WTC11 (cell line): ENCODE measurements around the gene INSC. TPM values are rescaled to one million over a fixed set of nuclear protein-coding genes. Genes with fewer than 3 reads are reported as not detected.

Experiments used
- ATAC-seq: fragments of 200-7000 bp; cut with Tn5 transposase; 2 replicates; pipeline ENCODE4 v1.10.0; 2021; ENCODE audit warnings: mild to moderate bottlenecking, moderate library complexity
- CTCF ChIA-PET: fragments of 300-600 bp; sonication (Branson Sonifier 250); formaldehyde crosslinking; loops from one replicate; lab custom pipeline; 2021; ENCODE audit warnings: antibody characterized with exemption; lab: Charles Lee
- POLR2A ChIA-PET: fragments of 350-600 bp; sonication (Branson Sonifier 250); formaldehyde crosslinking; loops from one replicate; lab custom pipeline; 2021; ENCODE audit warnings: antibody characterized with exemption; lab: Charles Lee
- DNase-seq: peaks from one replicate; pipeline ENCODE4 v3.0.0; 2021; ENCODE audit warnings: low spot score
- H3K27ac Mint-ChIP-seq: 2 replicates; pipeline ENCODE4 v1.8.0; 2021; ENCODE audit warnings: mixed read lengths
- H3K27me3 Mint-ChIP-seq: 2 replicates; pipeline ENCODE4 v1.8.0; 2021; ENCODE audit warnings: low read depth, mild to moderate bottlenecking, moderate library complexity, mixed read lengths
- H3K36me3 Mint-ChIP-seq: 2 replicates; pipeline ENCODE4 v1.8.0; 2021; ENCODE audit warnings: mixed read lengths
- H3K4me1 Mint-ChIP-seq: 2 replicates; pipeline ENCODE4 v1.8.0; 2022; ENCODE audit warnings: mixed read lengths
- H3K4me3 Mint-ChIP-seq: 2 replicates; pipeline ENCODE4 v1.8.0; 2021; ENCODE audit warnings: mild to moderate bottlenecking, moderate library complexity, mixed read lengths
- H3K9me3 Mint-ChIP-seq: 2 replicates; pipeline ENCODE4 v1.8.0; 2021; ENCODE audit warnings: mixed read lengths
- ATF3 ChIP-seq: sonication (generic); formaldehyde crosslinking; conservative IDR thresholded peaks from 2 replicates; pipeline ENCODE4 v1.8.1; 2022; ENCODE audit warnings: mild to moderate bottlenecking, missing genetic modification reagents
- ATF6 ChIP-seq: sonication (generic); formaldehyde crosslinking; IDR thresholded peaks from 2 replicates; pipeline ENCODE4 v1.8.1; 2023; ENCODE audit warnings: mild to moderate bottlenecking, missing genetic modification reagents
- FOXJ3 ChIP-seq: sonication (generic); formaldehyde crosslinking; IDR thresholded peaks from 2 replicates; pipeline ENCODE4 v1.9.0; 2021; ENCODE audit warnings: missing genetic modification reagents, mild to moderate bottlenecking, borderline replicate concordance
- FOXK1 ChIP-seq: sonication (generic); formaldehyde crosslinking; IDR thresholded peaks from 2 replicates; pipeline ENCODE4 v1.8.0; 2022; ENCODE audit warnings: mild to moderate bottlenecking, moderate library complexity, missing genetic modification reagents
- HMGA2 ChIP-seq: fragments of 250-450 bp; sonication (Bioruptor Pico); IDR thresholded peaks from 2 replicates; pipeline ENCODE4 v1.4.0; 2021; ENCODE audit warnings: mild to moderate bottlenecking, moderate library complexity
- IRF1 ChIP-seq: sonication (generic); formaldehyde crosslinking; IDR thresholded peaks from 2 replicates; pipeline ENCODE4 v1.8.0; 2023; ENCODE audit warnings: missing genetic modification reagents
- MLX ChIP-seq: sonication (generic); formaldehyde crosslinking; IDR thresholded peaks from 2 replicates; pipeline ENCODE4 v1.8.1; 2023; ENCODE audit warnings: mild to moderate bottlenecking, missing genetic modification reagents, moderate library complexity
- NFE2L1 ChIP-seq: sonication (generic); formaldehyde crosslinking; IDR thresholded peaks from 2 replicates; pipeline ENCODE4 v1.8.1; 2023; ENCODE audit warnings: missing genetic modification reagents
- PREB ChIP-seq: sonication (generic); formaldehyde crosslinking; IDR thresholded peaks from 2 replicates; pipeline ENCODE4 v1.8.1; 2022; ENCODE audit warnings: mild to moderate bottlenecking, missing genetic modification reagents, moderate library complexity, borderline replicate concordance
- PRRX2 ChIP-seq: fragments of 250-450 bp; sonication (Bioruptor Pico); IDR thresholded peaks from 2 replicates; pipeline ENCODE4 v1.8.0; 2021; ENCODE audit warnings: mild to moderate bottlenecking
- USF2 ChIP-seq: sonication (generic); formaldehyde crosslinking; IDR thresholded peaks from 2 replicates; pipeline ENCODE4 v1.8.1; 2023; ENCODE audit warnings: mild to moderate bottlenecking, missing genetic modification reagents, moderate library complexity
- ZMAT4 ChIP-seq: fragments of 250-450 bp; sonication (Bioruptor Pico); IDR thresholded peaks from 2 replicates; pipeline ENCODE4 v1.9.0; 2021; ENCODE audit warnings: mild to moderate bottlenecking
- ZNF121 ChIP-seq: sonication (generic); formaldehyde crosslinking; IDR thresholded peaks from 2 replicates; pipeline ENCODE4 v1.8.0; 2023; ENCODE audit warnings: missing genetic modification reagents
- ZNF232 ChIP-seq: sonication (generic); formaldehyde crosslinking; IDR thresholded peaks from 2 replicates; pipeline ENCODE4 v1.8.0; 2022; ENCODE audit warnings: mild to moderate bottlenecking, missing genetic modification reagents
- ZSCAN18 ChIP-seq: fragments of 250-450 bp; sonication (Bioruptor Pico); IDR thresholded peaks from 2 replicates; pipeline ENCODE4 v2.1.2; 2022; ENCODE audit warnings: mild to moderate bottlenecking, moderate library complexity
- total RNA-seq: library from RNA; stranded (reverse); gene quantifications from 3 replicates; pipeline ENCODE4 v1.2.3, GENCODE V29; 2021
- TF ChIP-seq, protein P1 (sequence below): fragments of 250-450 bp; sonication (Bioruptor Pico); IDR thresholded peaks from 2 replicates; pipeline ENCODE4 v1.9.0; 2021; ENCODE audit warnings: moderate library complexity, mild to moderate bottlenecking, inconsistent platforms, borderline replicate concordance
- TF ChIP-seq, protein P2 (sequence below): sonication (generic); formaldehyde crosslinking; IDR thresholded peaks from 2 replicates; pipeline ENCODE4 v1.8.0; 2023; ENCODE audit warnings: missing genetic modification reagents, mild to moderate bottlenecking, borderline replicate concordance
- TF ChIP-seq, protein P3 (sequence below): fragments of 200-600 bp; IDR thresholded peaks from 2 replicates; pipeline ENCODE4 v1.8.0; 2022; ENCODE audit warnings: antibody characterized with exemption
- TF ChIP-seq, protein P4 (sequence below): sonication (generic); formaldehyde crosslinking; IDR thresholded peaks from 2 replicates; pipeline ENCODE4 v1.8.0; 2022; ENCODE audit warnings: mild to moderate bottlenecking, missing genetic modification reagents

INSC gene
- total RNA-seq, 1 experiment from 2014 or later: 0.44 TPM

- Mint-ChIP-seq H3K4me3 (no peak overlapping the region), H3K36me3 (no peaks in the 10 kb centered on the region), H3K27me3 (no peaks in the 10 kb centered on the region), H3K4me1 (no peaks in the 10 kb centered on the region), H3K9me3 (no peaks in the 10 kb centered on the region), H3K27ac (no peak overlapping the region)
- TF ChIP-seq ZMAT4: no peak
- TF ChIP-seq, protein P1, sequence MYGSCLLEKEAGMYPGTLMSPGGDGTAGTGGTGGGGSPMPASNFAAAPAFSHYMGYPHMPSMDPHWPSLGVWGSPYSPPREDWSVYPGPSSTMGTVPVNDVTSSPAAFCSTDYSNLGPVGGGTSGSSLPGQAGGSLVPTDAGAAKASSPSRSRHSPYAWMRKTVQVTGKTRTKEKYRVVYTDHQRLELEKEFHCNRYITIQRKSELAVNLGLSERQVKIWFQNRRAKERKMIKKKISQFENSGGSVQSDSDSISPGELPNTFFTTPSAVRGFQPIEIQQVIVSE (CRISPR knock-in tag): no peak
- TF ChIP-seq HMGA2 (CRISPR knock-in tag): no peak
- TF ChIP-seq MLX: no peak
- no peak for TF ChIP-seq ATF3 (CRISPR knock-in tag)
- TF ChIP-seq, protein P2, sequence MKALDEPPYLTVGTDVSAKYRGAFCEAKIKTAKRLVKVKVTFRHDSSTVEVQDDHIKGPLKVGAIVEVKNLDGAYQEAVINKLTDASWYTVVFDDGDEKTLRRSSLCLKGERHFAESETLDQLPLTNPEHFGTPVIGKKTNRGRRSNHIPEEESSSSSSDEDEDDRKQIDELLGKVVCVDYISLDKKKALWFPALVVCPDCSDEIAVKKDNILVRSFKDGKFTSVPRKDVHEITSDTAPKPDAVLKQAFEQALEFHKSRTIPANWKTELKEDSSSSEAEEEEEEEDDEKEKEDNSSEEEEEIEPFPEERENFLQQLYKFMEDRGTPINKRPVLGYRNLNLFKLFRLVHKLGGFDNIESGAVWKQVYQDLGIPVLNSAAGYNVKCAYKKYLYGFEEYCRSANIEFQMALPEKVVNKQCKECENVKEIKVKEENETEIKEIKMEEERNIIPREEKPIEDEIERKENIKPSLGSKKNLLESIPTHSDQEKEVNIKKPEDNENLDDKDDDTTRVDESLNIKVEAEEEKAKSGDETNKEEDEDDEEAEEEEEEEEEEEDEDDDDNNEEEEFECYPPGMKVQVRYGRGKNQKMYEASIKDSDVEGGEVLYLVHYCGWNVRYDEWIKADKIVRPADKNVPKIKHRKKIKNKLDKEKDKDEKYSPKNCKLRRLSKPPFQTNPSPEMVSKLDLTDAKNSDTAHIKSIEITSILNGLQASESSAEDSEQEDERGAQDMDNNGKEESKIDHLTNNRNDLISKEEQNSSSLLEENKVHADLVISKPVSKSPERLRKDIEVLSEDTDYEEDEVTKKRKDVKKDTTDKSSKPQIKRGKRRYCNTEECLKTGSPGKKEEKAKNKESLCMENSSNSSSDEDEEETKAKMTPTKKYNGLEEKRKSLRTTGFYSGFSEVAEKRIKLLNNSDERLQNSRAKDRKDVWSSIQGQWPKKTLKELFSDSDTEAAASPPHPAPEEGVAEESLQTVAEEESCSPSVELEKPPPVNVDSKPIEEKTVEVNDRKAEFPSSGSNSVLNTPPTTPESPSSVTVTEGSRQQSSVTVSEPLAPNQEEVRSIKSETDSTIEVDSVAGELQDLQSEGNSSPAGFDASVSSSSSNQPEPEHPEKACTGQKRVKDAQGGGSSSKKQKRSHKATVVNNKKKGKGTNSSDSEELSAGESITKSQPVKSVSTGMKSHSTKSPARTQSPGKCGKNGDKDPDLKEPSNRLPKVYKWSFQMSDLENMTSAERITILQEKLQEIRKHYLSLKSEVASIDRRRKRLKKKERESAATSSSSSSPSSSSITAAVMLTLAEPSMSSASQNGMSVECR (CRISPR knock-in tag): no peak
- no peak for TF ChIP-seq IRF1 (CRISPR knock-in tag)
- TF ChIP-seq USF2 (CRISPR knock-in tag): no peak
- no peak for TF ChIP-seq ZNF232
- TF ChIP-seq, protein P3, sequence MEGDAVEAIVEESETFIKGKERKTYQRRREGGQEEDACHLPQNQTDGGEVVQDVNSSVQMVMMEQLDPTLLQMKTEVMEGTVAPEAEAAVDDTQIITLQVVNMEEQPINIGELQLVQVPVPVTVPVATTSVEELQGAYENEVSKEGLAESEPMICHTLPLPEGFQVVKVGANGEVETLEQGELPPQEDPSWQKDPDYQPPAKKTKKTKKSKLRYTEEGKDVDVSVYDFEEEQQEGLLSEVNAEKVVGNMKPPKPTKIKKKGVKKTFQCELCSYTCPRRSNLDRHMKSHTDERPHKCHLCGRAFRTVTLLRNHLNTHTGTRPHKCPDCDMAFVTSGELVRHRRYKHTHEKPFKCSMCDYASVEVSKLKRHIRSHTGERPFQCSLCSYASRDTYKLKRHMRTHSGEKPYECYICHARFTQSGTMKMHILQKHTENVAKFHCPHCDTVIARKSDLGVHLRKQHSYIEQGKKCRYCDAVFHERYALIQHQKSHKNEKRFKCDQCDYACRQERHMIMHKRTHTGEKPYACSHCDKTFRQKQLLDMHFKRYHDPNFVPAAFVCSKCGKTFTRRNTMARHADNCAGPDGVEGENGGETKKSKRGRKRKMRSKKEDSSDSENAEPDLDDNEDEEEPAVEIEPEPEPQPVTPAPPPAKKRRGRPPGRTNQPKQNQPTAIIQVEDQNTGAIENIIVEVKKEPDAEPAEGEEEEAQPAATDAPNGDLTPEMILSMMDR: no peak
- no peak for TF ChIP-seq PRRX2
- TF ChIP-seq FOXJ3: no peak
- CTCF ChIA-PET: no interaction called here
- DNase-seq (no peak), ATAC-seq (no peak)
- POLR2A ChIA-PET: interaction anchor here (0.6 kb wide), 1 partner anchor 1765 kb away, joined by 3 read pairs; no protein-coding TSS in a partner anchor
Observed at GRCh38 chr11:15128621-15129020, 13.9 kb downstream of the INSC start.

- H3K27me3 Mint-ChIP-seq: no peaks in the 10 kb centered on the region
- no peaks in the 10 kb centered on the region for H3K36me3 Mint-ChIP-seq
- ChIA-PET CTCF (no interaction called here), POLR2A (no interaction called here)
- no peak overlapping the region for H3K4me3 Mint-ChIP-seq
- no peak overlapping the region for H3K27ac Mint-ChIP-seq
- H3K4me1 Mint-ChIP-seq: no peaks in the 10 kb centered on the region
- ATAC-seq (no peak), DNase-seq (no peak)
- no peaks in the 10 kb centered on the region for H3K9me3 Mint-ChIP-seq
- TF ChIP-seq, protein P4, sequence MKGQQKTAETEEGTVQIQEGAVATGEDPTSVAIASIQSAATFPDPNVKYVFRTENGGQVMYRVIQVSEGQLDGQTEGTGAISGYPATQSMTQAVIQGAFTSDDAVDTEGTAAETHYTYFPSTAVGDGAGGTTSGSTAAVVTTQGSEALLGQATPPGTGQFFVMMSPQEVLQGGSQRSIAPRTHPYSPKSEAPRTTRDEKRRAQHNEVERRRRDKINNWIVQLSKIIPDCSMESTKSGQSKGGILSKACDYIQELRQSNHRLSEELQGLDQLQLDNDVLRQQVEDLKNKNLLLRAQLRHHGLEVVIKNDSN (CRISPR knock-in tag): no peak
- TF ChIP-seq FOXK1 (no peak), ZNF121 (no peak), PREB (no peak), ATF6 (CRISPR knock-in tag) (no peak), NFE2L1 (CRISPR knock-in tag) (no peak), ZSCAN18 (CRISPR knock-in tag) (no peak)
Observed at GRCh38 chr11:15136166-15136565, 21.4 kb downstream of the INSC start.
